Ovary (tissue), 9 donors: ENCODE measurements around the gene TUBA1A. TPM values are rescaled to one million over a fixed set of nuclear protein-coding genes. Genes with fewer than 3 reads are reported as not detected.

Source experiments
- DNase-seq, 5 donors: peaks; one replicate each; pipeline ENCODE4 v3.0.0-alpha.2; 2019 to 2020
- H3K27ac ChIP-seq, 2 donors: fragments of 200-600 bp; one replicate each; pipeline versions ENCODE4 v1.5.1 to v1.8.0; 2019 to 2022
- H3K27me3 ChIP-seq: fragments of 200-600 bp; one replicate; pipeline ENCODE4 v1.8.0; 2022
- H3K36me3 ChIP-seq: fragments of 200-600 bp; sonication (generic); one replicate; pipeline ENCODE4 v1.5.1; 2019
- H3K4me1 ChIP-seq: one replicate; pipeline ENCODE4 v1.8.1; 2013; ENCODE audit warnings: mild to moderate bottlenecking, moderate library complexity; ENCODE audit not compliant: insufficient read depth
- H3K4me3 ChIP-seq: fragments of 200-600 bp; sonication (generic); one replicate; pipeline ENCODE4 v1.5.1; 2017
- H3K9me3 ChIP-seq, 2 donors: fragments of 200-600 bp in 1 of 2; sonication (generic) in 1 of 2; one replicate each; pipeline versions ENCODE4 v1.5.1 to v1.8.1; 2013 to 2019; ENCODE audit warnings: mild to moderate bottlenecking in 1 of 2, moderate library complexity in 1 of 2
- EP300 ChIP-seq: sonication (generic); formaldehyde crosslinking; IDR thresholded peaks from one replicate; pipeline ENCODE4 v1.6.1; 2017; ENCODE audit warnings: antibody characterized with exemption
- POLR2A ChIP-seq: fragments of 450-650 bp; IDR thresholded peaks from one replicate; pipeline ENCODE4 v1.6.1; 2017; ENCODE audit warnings: antibody characterized with exemption, mild to moderate bottlenecking, moderate library complexity
- WGBS, 3 donors: extraction: QIAGEN DNeasy Blood & Tissue Kit in 1 of 3; methylation state at CpG; one replicate each; pipeline versions ENCODE4 v1.1.5 to v1.1.7; 2013 to 2017; 5-methylcytosine and 5-hydroxymethylcytosine counted together
- intact Hi-C, 4 donors: fragments of 100-400 bp; cut with DNase I; formaldehyde crosslinking; loops; one replicate each; pipeline versions ENCODE4 v1.11.0 to v1.15.1; 2022 to 2023
- polyA plus RNA-seq, 2 donors: library from polyadenylated mRNA; stranded (reverse); fragments of 200-250 nt in 1 of 2; fragments of 350-450 nt in 1 of 2; fragmentation: Illumina TruSeq in 1 of 2; extraction: RNeasy Lipid Tissue Mini Kit (QIAGEN cat#74804) in 1 of 2; gene quantifications; one replicate each; pipeline ENCODE4 v1.2.3, GENCODE V29; 2013 to 2014
- total RNA-seq, 7 donors: library from RNA; depleted of rRNA in 2 of 7; stranded (reverse); fragments of >200 nt in 2 of 7; fragmentation: NEBNext Ultra II Directional in 3 of 7; extraction: Animal tissue kit (Norgen Biotek cat#: 25700) in 3 of 7; gene quantifications; one replicate each; pipeline versions ENCODE4 v1.1.0 to v1.2.4, GENCODE V29; 2016 to 2023
- TF ChIP-seq, protein P1 (sequence below), 3 donors: fragments of 450-650 bp in 2 of 3; fragments of 200-600 bp in 1 of 3; IDR thresholded peaks; one replicate each; pipeline versions ENCODE4 v1.5.1 to v1.8.0; 2016 to 2022; ENCODE audit warnings: antibody characterized with exemption in 3 of 3, mild to moderate bottlenecking in 1 of 3
- donor health status: DM: no; HTN: no; CAD: no; lungs with moderate emphysema.
- donor health status: DM: no; HTN: no; CAD: no.
- donor health status: Bipolar disorder and iron deficiency.
- donor health status: DM: yes; HTN: yes; CAD: no.
- donor health status: DM: no; HTN: no; CAD: no.
- donor health status: DM: yes; HTN: yes; CAD: no.

The TUBA1A gene
- total and polyA plus RNA-seq, 9 donors, result 140 to 535 (median 195) TPM

DNA sequence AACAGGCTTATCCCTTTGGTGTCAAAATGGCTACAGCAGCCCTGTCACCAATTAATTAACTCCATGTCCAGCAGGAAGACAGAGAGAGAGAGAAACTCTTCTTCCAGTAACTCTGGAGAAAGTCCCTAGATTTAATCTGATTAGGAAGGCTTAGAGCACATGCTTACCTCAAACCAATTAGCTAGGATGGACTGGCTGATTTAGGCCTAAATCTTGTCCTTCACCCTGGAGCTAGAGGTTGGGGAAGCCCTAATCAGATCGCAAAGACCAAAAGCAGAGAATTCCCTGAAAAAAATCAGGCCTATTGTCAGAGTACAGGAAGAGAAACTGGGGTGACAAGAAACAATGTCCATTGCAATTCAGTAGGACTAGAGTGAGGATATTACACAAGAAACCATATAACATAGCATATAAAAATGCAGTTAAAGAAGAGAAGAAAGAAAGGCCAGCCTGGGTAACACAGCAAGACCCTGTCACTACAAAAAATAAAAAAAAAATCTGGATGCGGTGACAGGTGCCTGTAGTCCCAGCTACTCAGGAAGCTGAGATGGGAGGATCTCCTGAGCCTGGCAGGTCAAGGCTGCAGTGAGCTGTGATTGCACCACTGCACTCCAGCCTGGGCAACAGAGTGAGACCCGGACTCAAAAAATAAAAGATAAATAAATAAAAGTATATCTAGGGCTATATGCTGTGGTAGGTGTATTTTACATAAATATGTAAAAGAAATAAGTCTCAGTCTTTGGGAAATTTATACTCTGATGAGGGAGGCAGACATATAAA lies 34.9 kb upstream of the TUBA1A start:
- no peak overlapping the region for H3K27ac ChIP-seq

DNA sequence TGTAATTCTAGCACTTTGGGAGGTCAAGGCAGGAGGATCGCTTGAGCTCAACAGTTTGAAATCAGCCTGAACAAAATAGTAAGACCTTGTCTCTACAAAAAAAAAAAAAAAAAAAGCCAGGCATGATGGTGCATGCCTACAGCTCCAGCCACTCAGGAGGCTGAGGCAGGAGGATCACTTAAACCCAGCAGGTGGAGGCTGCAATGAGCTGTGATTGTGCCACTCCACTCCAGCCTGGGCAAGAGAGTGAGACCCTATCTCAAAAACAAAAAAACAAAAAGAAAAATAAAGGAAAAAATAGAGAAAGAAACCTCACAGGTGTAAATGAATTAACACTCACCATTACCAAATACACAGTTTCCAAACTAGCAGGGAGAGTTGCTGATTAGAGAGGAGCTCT lies 34.2 kb upstream of the TUBA1A start:
- intact Hi-C loops, result no loop called here
- WGBS, 3 donors, result 44 to 67% (median 54%) methylated on average over 1 of the region's 1 CpG
- DNase-seq, result no peak
- Histone ChIP-seq H3K4me1 (no peaks in the 10 kb centered on the region), H3K27ac (peak overlapping the region in 1 of 2 donors; percentile 65), H3K4me3 (no peak overlapping the region), H3K27me3 (no peaks in the 10 kb centered on the region), H3K9me3 (no peaks in the 10 kb centered on the region), H3K36me3 (no peaks in the 10 kb centered on the region)
- TF ChIP-seq POLR2A (no peak), EP300 (no peak)
- TF ChIP-seq, protein P1, sequence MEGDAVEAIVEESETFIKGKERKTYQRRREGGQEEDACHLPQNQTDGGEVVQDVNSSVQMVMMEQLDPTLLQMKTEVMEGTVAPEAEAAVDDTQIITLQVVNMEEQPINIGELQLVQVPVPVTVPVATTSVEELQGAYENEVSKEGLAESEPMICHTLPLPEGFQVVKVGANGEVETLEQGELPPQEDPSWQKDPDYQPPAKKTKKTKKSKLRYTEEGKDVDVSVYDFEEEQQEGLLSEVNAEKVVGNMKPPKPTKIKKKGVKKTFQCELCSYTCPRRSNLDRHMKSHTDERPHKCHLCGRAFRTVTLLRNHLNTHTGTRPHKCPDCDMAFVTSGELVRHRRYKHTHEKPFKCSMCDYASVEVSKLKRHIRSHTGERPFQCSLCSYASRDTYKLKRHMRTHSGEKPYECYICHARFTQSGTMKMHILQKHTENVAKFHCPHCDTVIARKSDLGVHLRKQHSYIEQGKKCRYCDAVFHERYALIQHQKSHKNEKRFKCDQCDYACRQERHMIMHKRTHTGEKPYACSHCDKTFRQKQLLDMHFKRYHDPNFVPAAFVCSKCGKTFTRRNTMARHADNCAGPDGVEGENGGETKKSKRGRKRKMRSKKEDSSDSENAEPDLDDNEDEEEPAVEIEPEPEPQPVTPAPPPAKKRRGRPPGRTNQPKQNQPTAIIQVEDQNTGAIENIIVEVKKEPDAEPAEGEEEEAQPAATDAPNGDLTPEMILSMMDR (IDR thresholded peaks at IDR 0.05), result no peak

More for the DNA sequence above, 34.9 kb upstream of the TUBA1A start:
- Histone ChIP-seq H3K27me3 (no peaks in the 10 kb centered on the region), H3K36me3 (no peaks in the 10 kb centered on the region), H3K4me1 (no peaks in the 10 kb centered on the region), H3K9me3 (no peaks in the 10 kb centered on the region), H3K4me3 (no peak overlapping the region)
- TF ChIP-seq POLR2A, result no peak
- no peak for TF ChIP-seq EP300
- TF ChIP-seq, protein P1 (IDR thresholded peaks at IDR 0.05), result no peak
- no peak for DNase-seq
- intact Hi-C loops, result no loop called here
- 81 to 94% (median 87%) methylated on average over 3 of the region's 3 CpGs for WGBS, 3 donors

DNA sequence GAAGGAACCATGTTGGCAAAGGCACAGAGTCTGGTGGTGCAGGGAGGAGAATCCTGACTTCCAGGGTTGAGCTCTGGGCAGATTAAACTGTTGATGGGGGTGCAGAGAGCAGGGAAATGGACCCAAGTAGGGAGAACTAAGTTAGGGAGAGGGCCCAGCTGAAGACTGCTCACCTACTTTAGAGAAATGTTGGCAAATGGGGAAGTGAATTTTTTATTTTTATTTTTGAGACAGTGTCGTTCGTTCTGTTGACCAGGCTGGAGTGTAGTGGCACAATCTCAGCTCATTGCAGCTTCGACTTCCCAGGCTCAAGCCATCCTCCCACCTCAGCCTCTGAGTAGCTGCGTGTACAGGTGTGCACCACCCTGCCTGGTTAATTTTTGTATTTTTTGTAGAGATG lies 32.1 kb upstream of the TUBA1A start:
- Histone ChIP-seq H3K4me1 (no peaks in the 10 kb centered on the region), H3K4me3 (no peak overlapping the region), H3K9me3 (no peaks in the 10 kb centered on the region), H3K27me3 (no peaks in the 10 kb centered on the region), H3K36me3 (no peaks in the 10 kb centered on the region), H3K27ac (no peak overlapping the region)
- TF ChIP-seq, protein P1 (IDR thresholded peaks at IDR 0.05), result no peak
- TF ChIP-seq EP300, result no peak
- TF ChIP-seq POLR2A, result no peak
- intact Hi-C loops, result no loop called here
- no peak for DNase-seq
- WGBS, 3 donors, result 81 to 93% (median 89%) methylated on average over 4 of the region's 4 CpGs

GRCh38 chr12:49219417-49220026 lies 30.6 kb upstream of the TUBA1A start:
- no peaks in the 10 kb centered on the region for H3K27me3 ChIP-seq
- TF ChIP-seq EP300 (no peak), POLR2A (no peak)
- TF ChIP-seq, protein P1 (IDR thresholded peaks at IDR 0.05), result no peak
- H3K4me1 ChIP-seq, result peaks cover 3% of the 10 kb centered on the region
- H3K9me3 ChIP-seq, result no peaks in the 10 kb centered on the region
- DNase-seq, result no peak
- H3K4me3 ChIP-seq, result no peak overlapping the region
- H3K27ac ChIP-seq, result no peak overlapping the region
- 92 to 94% (median 94%) methylated on average over 11 of the region's 11 CpGs for WGBS, 3 donors
- no peaks in the 10 kb centered on the region for H3K36me3 ChIP-seq
- intact Hi-C loops, result no loop called here
